ENCODE measurements around the gene COLGALT1. TPM values are rescaled to one million over a fixed set of nuclear protein-coding genes. Genes with fewer than 3 reads are reported as not detected.

Gene COLGALT1
- total RNA-seq, 1 experiment from 2014 or later = 79.1 TPM

DNA sequence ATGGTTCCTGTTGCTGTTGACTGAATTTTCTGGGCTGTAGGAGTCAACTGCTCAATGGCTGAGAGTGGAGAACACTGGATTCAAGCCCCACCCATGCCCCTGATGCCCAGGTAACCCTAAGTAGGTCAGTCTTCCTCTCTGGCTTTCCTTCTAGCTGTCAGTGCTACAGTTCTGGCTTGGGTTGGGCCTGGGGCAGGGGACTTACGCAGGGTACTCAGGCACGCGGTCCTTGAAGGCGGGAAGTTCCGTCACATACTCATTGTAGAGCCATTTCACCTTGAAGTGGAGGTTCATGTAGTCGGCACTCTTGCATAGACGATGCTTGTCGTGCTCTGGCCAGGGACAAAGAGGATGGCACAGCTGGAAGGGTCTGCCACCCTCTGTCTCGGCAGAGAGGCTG is 77.1 kb downstream of the COLGALT1 start:
- CTCF ChIA-PET = no interaction called here
- Mint-ChIP-seq H3K4me1 (ENCODE audit: low read depth, unreplicated experiment) (no peaks in the 10 kb centered on the region), H3K9me3 (ENCODE audit: low read depth, unreplicated experiment) (no peaks in the 10 kb centered on the region), H3K36me3 (ENCODE audit: insufficient read depth, unreplicated experiment) (no peaks in the 10 kb centered on the region), H3K4me3 (ENCODE audit: low read depth, unreplicated experiment) (no peak overlapping the region), H3K27me3 (ENCODE audit: unreplicated experiment) (peaks cover 9% of the 10 kb centered on the region), H3K27ac (ENCODE audit: unreplicated experiment) (no peak overlapping the region)
- DNase-seq = no peak
- TF ChIP-seq, protein P1, sequence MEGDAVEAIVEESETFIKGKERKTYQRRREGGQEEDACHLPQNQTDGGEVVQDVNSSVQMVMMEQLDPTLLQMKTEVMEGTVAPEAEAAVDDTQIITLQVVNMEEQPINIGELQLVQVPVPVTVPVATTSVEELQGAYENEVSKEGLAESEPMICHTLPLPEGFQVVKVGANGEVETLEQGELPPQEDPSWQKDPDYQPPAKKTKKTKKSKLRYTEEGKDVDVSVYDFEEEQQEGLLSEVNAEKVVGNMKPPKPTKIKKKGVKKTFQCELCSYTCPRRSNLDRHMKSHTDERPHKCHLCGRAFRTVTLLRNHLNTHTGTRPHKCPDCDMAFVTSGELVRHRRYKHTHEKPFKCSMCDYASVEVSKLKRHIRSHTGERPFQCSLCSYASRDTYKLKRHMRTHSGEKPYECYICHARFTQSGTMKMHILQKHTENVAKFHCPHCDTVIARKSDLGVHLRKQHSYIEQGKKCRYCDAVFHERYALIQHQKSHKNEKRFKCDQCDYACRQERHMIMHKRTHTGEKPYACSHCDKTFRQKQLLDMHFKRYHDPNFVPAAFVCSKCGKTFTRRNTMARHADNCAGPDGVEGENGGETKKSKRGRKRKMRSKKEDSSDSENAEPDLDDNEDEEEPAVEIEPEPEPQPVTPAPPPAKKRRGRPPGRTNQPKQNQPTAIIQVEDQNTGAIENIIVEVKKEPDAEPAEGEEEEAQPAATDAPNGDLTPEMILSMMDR (IDR thresholded peaks at IDR 0.05; ENCODE audit: unreplicated experiment) = no peak
- no TSS peak for BruUV-seq (replicated peaks)
- intact Hi-C loops (cut with micrococcal nuclease; ENCODE audit: unreplicated experiment) = no loop called here

Other genes with a start within 250 kb of the COLGALT1 start
- gene MRPL34, start 249.8 kb upstream of the COLGALT1 start, total RNA-seq (2022) = 37.9 and 38.4 TPM in 2 replicates
- gene DDA1, start 246.1 kb upstream of the COLGALT1 start, total RNA-seq (2022) = 50.8 and 54.9 TPM in 2 replicates
- gene ANO8, start 220.8 kb upstream of the COLGALT1 start, total RNA-seq (2022) = 9.6 and 10.5 TPM in 2 replicates
- 30.6 and 40.9 TPM in 2 replicates for gene GTPBP3, start 218.1 kb upstream of the COLGALT1 start, total RNA-seq (2022)
- gene PLVAP, start 178.3 kb upstream of the COLGALT1 start, total RNA-seq (2022) = not detected in 2 replicates
- gene CCDC194, start 161.5 kb upstream of the COLGALT1 start, total RNA-seq (2022) = not detected in 2 replicates
- gene BST2, start 150.0 kb upstream of the COLGALT1 start, total RNA-seq (2022) = 0.94 and 10.4 TPM in 2 replicates
- 35.6 and 41.1 TPM in 2 replicates for gene MVB12A, start 135.6 kb upstream of the COLGALT1 start, total RNA-seq (2022)
- gene TMEM221, start 107.0 kb upstream of the COLGALT1 start, total RNA-seq (2022) = 0.32 and 0.59 TPM in 2 replicates
- not detected in 2 replicates for gene NXNL1, start 94.7 kb upstream of the COLGALT1 start, total RNA-seq (2022)
- 42.5 and 47.3 TPM in 2 replicates for gene SLC27A1, start 85.1 kb upstream of the COLGALT1 start, total RNA-seq (2022)
- 75.5 and 78.1 TPM in 2 replicates for gene PGLS, start 44.0 kb upstream of the COLGALT1 start, total RNA-seq (2022)
- gene UNC13A, start 132.7 kb downstream of the COLGALT1 start, total RNA-seq (2022) = 0.28 and 3.8 TPM in 2 replicates
- 57.1 and 59.5 TPM in 2 replicates for gene MAP1S, start 163.8 kb downstream of the COLGALT1 start, total RNA-seq (2022)
- gene FCHO1, start 195.8 kb downstream of the COLGALT1 start, total RNA-seq (2022) = 0.61 and 1.3 TPM in 2 replicates
- 75.1 and 121 TPM in 2 replicates for gene B3GNT3, start 239.5 kb downstream of the COLGALT1 start, total RNA-seq (2022)

All from Calu3 (cell line).